ENCODE measurements around the gene SLC4A1AP.

- TF ChIP-seq, protein P1, sequence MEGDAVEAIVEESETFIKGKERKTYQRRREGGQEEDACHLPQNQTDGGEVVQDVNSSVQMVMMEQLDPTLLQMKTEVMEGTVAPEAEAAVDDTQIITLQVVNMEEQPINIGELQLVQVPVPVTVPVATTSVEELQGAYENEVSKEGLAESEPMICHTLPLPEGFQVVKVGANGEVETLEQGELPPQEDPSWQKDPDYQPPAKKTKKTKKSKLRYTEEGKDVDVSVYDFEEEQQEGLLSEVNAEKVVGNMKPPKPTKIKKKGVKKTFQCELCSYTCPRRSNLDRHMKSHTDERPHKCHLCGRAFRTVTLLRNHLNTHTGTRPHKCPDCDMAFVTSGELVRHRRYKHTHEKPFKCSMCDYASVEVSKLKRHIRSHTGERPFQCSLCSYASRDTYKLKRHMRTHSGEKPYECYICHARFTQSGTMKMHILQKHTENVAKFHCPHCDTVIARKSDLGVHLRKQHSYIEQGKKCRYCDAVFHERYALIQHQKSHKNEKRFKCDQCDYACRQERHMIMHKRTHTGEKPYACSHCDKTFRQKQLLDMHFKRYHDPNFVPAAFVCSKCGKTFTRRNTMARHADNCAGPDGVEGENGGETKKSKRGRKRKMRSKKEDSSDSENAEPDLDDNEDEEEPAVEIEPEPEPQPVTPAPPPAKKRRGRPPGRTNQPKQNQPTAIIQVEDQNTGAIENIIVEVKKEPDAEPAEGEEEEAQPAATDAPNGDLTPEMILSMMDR (IDR thresholded peaks at IDR 0.05; ENCODE audit: low read depth, low read length), result no peak
- TF ChIP-seq EZH2phosphoT487 (IDR thresholded peaks at IDR 0.05; ENCODE audit: low read depth), result no peak
Observed at GRCh38 chr2:27738349-27739057, 74.8 kb downstream of the SLC4A1AP start.
